Subcutaneous adipose tissue (tissue), 4 donors: Measurements from ENCODE around the gene PER2. TPM values are rescaled to one million over a fixed set of nuclear protein-coding genes. Genes with fewer than 3 reads are reported as not detected.

Source experiments
- CTCF ChIP-seq: fragments of 450-650 bp; IDR thresholded peaks from one replicate; pipeline ENCODE4 v1.5.1; 2016; ENCODE audit warnings: low read depth, mild to moderate bottlenecking, control low read depth, antibody characterized with exemption, moderate library complexity
- total RNA-seq, 4 donors: library from RNA; depleted of rRNA; stranded (reverse); fragments of >200 nt; gene quantifications; one replicate each; pipeline ENCODE4 v1.1.0, GENCODE V29; 2016

Gene PER2
- total RNA-seq, 4 donors from 2014 or later, result 2.9 to 17.9 (median 6.4) TPM

GRCh38 chr2:238235856-238236255 lies 52.6 kb downstream of the PER2 start:
- no peak for TF ChIP-seq CTCF

- no peak for TF ChIP-seq CTCF
Observed at GRCh38 chr2:238235331-238235732, 53.1 kb downstream of the PER2 start.

- TF ChIP-seq CTCF, result no peak
Observed at GRCh38 chr2:238233625-238234024, 54.8 kb downstream of the PER2 start.

- TF ChIP-seq CTCF, result no peak
Observed at GRCh38 chr2:238231809-238232208, 56.6 kb downstream of the PER2 start.

GRCh38 chr2:238231251-238231793 lies 57.1 kb downstream of the PER2 start:
- no peak for TF ChIP-seq CTCF

- no peak for TF ChIP-seq CTCF
Observed at GRCh38 chr2:238230699-238231098, 57.7 kb downstream of the PER2 start.

GRCh38 chr2:238228700-238229099 lies 59.7 kb downstream of the PER2 start:
- TF ChIP-seq CTCF, result no peak
